OCI-LY1 (cell line): ENCODE data around the gene ANKRD33.

ENCODE experiments used
- H2AFZ ChIP-seq: fragments of 200-600 bp; sonication (generic), shearing (Covaris generic); 2 replicates; pipeline ENCODE4 v1.6.0; 2014; ENCODE audit warnings: antibody characterized with exemption, mild to moderate bottlenecking, low read length
- H3F3A ChIP-seq: fragments of 200-600 bp; sonication (generic), shearing (Covaris generic); 2 replicates; pipeline ENCODE4 v1.6.0; 2014; ENCODE audit warnings: mild to moderate bottlenecking, antibody characterized with exemption, low read length, moderate library complexity; ENCODE audit not compliant: insufficient read depth
- H3K27ac ChIP-seq: fragments of 200-600 bp; sonication (generic); 2 replicates; pipeline ENCODE4 v1.5.1; 2014; ENCODE audit warnings: low read length, mixed run types, mild to moderate bottlenecking, low read depth; ENCODE audit not compliant: poor library complexity, severe bottlenecking
- H3K27me3 ChIP-seq: fragments of 200-600 bp; sonication (generic); 2 replicates; pipeline ENCODE4 v1.6.0; 2014; ENCODE audit warnings: antibody characterized with exemption, mild to moderate bottlenecking, low read length, moderate library complexity; ENCODE audit not compliant: insufficient read depth
- H3K36me3 ChIP-seq: fragments of 200-600 bp; sonication (generic); 2 replicates; pipeline ENCODE4 v1.6.1; 2014; ENCODE audit warnings: mild to moderate bottlenecking, antibody characterized with exemption, low read length, moderate library complexity, mixed read lengths; ENCODE audit not compliant: insufficient read depth
- H3K4me1 ChIP-seq: fragments of 200-600 bp; sonication (generic); 2 replicates; pipeline ENCODE4 v1.5.1; 2014; ENCODE audit warnings: mild to moderate bottlenecking, low read length, moderate library complexity; ENCODE audit not compliant: insufficient read depth, severe bottlenecking
- H3K4me2 ChIP-seq: fragments of 200-600 bp; sonication (generic), shearing (Covaris generic); 2 replicates; pipeline ENCODE4 v1.6.1; 2014; ENCODE audit warnings: low read length
- H3K4me3 ChIP-seq: fragments of 200-600 bp; sonication (generic); 2 replicates; pipeline ENCODE4 v1.5.1; 2014; ENCODE audit warnings: low read length, low read depth, mild to moderate bottlenecking, mixed read lengths; ENCODE audit not compliant: poor library complexity, severe bottlenecking
- H3K79me2 ChIP-seq: fragments of 200-600 bp; shearing (Covaris generic); 2 replicates; pipeline ENCODE4 v1.6.1; 2016; ENCODE audit warnings: mixed run types, low read length, mixed read lengths; ENCODE audit not compliant: insufficient read depth
- H3K9ac ChIP-seq: fragments of 200-600 bp; sonication (generic), shearing (Covaris generic); 2 replicates; pipeline ENCODE4 v1.6.1; 2014; ENCODE audit warnings: mild to moderate bottlenecking, low read length, mixed read lengths
- H3K9me2 ChIP-seq: fragments of 200-600 bp; sonication (generic), shearing (Covaris generic); 2 replicates; pipeline ENCODE4 v1.6.1; 2014; ENCODE audit warnings: low read depth, mild to moderate bottlenecking, low read length, mixed read lengths
- H3K9me3 ChIP-seq: fragments of 200-600 bp; shearing (Covaris generic); 2 replicates; pipeline ENCODE4 v1.6.1; 2014; ENCODE audit warnings: low read length, mixed read lengths
- H4K20me1 ChIP-seq: fragments of 200-600 bp; sonication (generic), shearing (Covaris generic); 2 replicates; pipeline ENCODE4 v1.6.0; 2016; ENCODE audit warnings: mild to moderate bottlenecking, low read length; ENCODE audit not compliant: insufficient read depth
- CTCF ChIP-seq: fragments of 200-600 bp; sonication (generic), shearing (Covaris generic); IDR thresholded peaks from 2 replicates; pipeline ENCODE4 v1.5.1; 2017; ENCODE audit warnings: mild to moderate bottlenecking, antibody characterized with exemption, low read length, moderate library complexity, mixed read lengths
- EZH2 ChIP-seq: fragments of 200-600 bp; sonication (generic), shearing (Covaris generic); IDR thresholded peaks from 2 replicates; pipeline ENCODE4 v1.8.0; 2017; ENCODE audit warnings: borderline replicate concordance, mixed run types, mild to moderate bottlenecking, antibody characterized with exemption, low read length, moderate library complexity, mixed read lengths

Gene ANKRD33

GRCh38 chr12:51862947-51863346 is 25.0 kb upstream of the ANKRD33 start:
- Histone ChIP-seq H3K79me2 (no peaks in the 10 kb centered on the region), H3K36me3 (no peaks in the 10 kb centered on the region), H3K9ac (no peak overlapping the region), H3K4me3 (no peak overlapping the region), H3K9me3 (no peaks in the 10 kb centered on the region), H3K4me2 (no peak overlapping the region), H3K27ac (no peak overlapping the region), H4K20me1 (no peaks in the 10 kb centered on the region), H3F3A (no peaks in the 10 kb centered on the region), H3K4me1 (no peaks in the 10 kb centered on the region), H2AFZ (no peak overlapping the region), H3K9me2 (no peaks in the 10 kb centered on the region), H3K27me3 (peaks cover 3% of the 10 kb centered on the region)
- no peak for TF ChIP-seq CTCF
- TF ChIP-seq EZH2, result no peak

DNA sequence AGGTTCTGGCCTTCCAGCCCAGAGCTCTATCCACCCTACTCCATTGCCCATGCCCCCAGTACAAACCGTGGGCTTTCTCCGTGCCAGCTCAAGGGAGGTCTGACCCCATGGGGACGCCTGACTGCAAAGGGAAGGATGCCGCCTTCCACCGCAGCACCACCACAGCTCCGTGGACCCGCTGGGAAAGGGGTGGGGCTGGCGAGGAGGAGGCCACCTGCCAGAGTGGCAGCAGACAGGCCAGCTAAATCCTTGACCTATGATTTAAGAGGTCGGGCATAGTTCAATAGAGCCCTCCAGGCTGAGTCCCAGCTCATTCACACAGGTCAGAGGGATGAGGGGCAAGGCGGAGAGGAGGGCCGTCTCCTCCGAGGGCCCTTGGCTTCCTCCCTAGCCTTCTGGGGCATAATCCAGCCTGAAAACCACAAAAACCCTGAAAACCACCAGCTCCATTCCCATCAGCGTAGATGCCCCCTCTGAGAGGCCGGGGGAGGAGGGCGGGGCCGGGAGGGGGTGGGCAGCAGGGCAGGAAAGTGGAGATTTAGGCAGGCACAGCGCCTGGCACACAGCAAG is 24.5 kb upstream of the ANKRD33 start:
- H3K9ac ChIP-seq, result no peak overlapping the region

DNA sequence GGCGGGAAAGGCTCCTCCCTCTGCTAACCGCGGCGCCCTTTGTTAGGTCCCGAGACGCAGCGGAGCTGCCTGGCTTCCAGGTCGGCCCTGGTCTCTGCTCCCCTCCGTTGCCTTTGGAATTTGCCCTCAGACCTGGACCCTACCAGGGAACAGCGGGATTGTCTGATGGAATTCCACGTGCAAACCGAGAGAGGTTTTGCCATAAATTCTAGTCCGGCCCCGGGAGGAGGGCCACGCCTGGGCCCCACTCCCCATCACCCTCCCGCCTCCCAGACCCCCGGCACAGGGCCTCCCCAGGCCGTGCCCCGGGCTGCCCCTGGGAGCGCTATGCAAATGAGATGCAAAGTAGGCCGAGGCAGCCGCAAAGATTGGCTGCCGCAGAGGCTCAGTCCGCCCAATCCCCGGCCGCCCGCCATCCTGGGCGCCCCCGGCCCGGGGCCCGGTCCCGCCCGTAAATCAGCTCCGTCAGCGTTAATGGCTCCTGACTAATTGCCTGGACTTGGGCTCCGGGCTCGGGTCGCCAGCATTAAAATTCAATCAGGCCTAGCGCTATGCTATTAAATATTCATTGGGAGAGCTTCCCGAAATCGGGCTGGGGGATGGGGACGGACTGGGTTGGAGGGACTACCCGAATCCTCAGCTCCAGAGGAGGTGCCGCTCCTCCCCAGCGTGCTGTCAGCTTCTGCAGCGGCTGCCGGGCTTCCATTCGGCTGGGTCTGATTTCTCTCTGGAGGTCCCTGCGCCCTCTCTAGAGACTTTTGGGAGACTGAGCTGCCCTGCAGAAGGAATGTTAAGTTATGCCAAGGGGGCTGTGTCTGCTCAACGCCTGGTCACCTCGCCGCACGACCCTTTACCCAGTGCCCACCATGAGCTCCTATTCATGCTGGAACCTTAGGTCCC is 23.7 kb upstream of the ANKRD33 start:
- Histone ChIP-seq H3K27ac (no peak overlapping the region), H3K4me1 (no peaks in the 10 kb centered on the region), H4K20me1 (no peaks in the 10 kb centered on the region), H3K79me2 (no peaks in the 10 kb centered on the region), H3K4me3 (no peak overlapping the region), H3K9me3 (no peaks in the 10 kb centered on the region), H2AFZ (no peak overlapping the region), H3K9ac (no peak overlapping the region), H3K27me3 (peaks cover 3% of the 10 kb centered on the region), H3K36me3 (no peaks in the 10 kb centered on the region), H3F3A (no peaks in the 10 kb centered on the region), H3K9me2 (no peaks in the 10 kb centered on the region), H3K4me2 (no peak overlapping the region)
- TF ChIP-seq EZH2 (no peak), CTCF (no peak)

More for the DNA sequence above, 24.5 kb upstream of the ANKRD33 start:
- Histone ChIP-seq H4K20me1 (no peaks in the 10 kb centered on the region), H2AFZ (no peak overlapping the region), H3K4me2 (no peak overlapping the region), H3K79me2 (no peaks in the 10 kb centered on the region), H3K27ac (no peak overlapping the region), H3K27me3 (peaks cover 3% of the 10 kb centered on the region), H3F3A (no peaks in the 10 kb centered on the region), H3K4me1 (no peaks in the 10 kb centered on the region), H3K9me2 (no peaks in the 10 kb centered on the region), H3K9me3 (no peaks in the 10 kb centered on the region), H3K36me3 (no peaks in the 10 kb centered on the region), H3K4me3 (no peak overlapping the region)
- TF ChIP-seq CTCF (no peak), EZH2 (no peak)
